GM23338 (cell line): ENCODE measurements around the gene PNN. TPM values are rescaled to one million over a fixed set of nuclear protein-coding genes. Genes with fewer than 3 reads are reported as not detected.
A peak's percentile ranks its signal among the peaks of the same experiment; 100 is the strongest.

Experiments
- ATAC-seq: fragments of 200-7000 bp; cut with Tn5 transposase; 3 replicates; pipeline ENCODE4 v1.9.1; 2020
- DNase-seq: peaks from one replicate; pipeline ENCODE4 v3.0.0-alpha.2; 2015; ENCODE audit warnings: low spot score
- H2AFZ ChIP-seq: fragments of 200-600 bp; sonication (generic); 2 replicates; pipeline ENCODE4 v1.8.0; 2016; ENCODE audit warnings: antibody characterized with exemption, mild to moderate bottlenecking, moderate library complexity
- H3F3A ChIP-seq: fragments of 200-600 bp; sonication (generic); replicated peaks from 2 replicates; pipeline ENCODE4 v1.8.0; 2017; ENCODE audit warnings: antibody characterized with exemption, mixed run types, low read depth
- H3K27ac ChIP-seq: fragments of 200-600 bp; sonication (generic); 2 replicates; pipeline ENCODE4 v1.6.1; 2016; ENCODE audit warnings: low read depth
- H3K27me3 ChIP-seq: fragments of 200-600 bp; sonication (generic); 2 replicates; pipeline ENCODE4 v1.8.0; 2016; ENCODE audit warnings: mild to moderate bottlenecking, mixed run types, moderate library complexity; ENCODE audit not compliant: insufficient read depth
- H3K36me3 ChIP-seq: fragments of 200-600 bp; sonication (generic); 2 replicates; pipeline ENCODE4 v1.8.0; 2016; ENCODE audit warnings: mild to moderate bottlenecking; ENCODE audit not compliant: insufficient read depth
- H3K4me1 ChIP-seq: fragments of 200-600 bp; sonication (generic); 2 replicates; pipeline ENCODE4 v1.8.0; 2016; ENCODE audit warnings: mild to moderate bottlenecking, moderate library complexity; ENCODE audit not compliant: insufficient read depth
- H3K4me2 ChIP-seq: fragments of 200-600 bp; sonication (generic); 2 replicates; pipeline ENCODE4 v1.7.1; 2017; ENCODE audit warnings: mixed run types
- H3K4me3 ChIP-seq: fragments of 200-600 bp; sonication (generic); 2 replicates; pipeline ENCODE4 v1.6.1; 2016; ENCODE audit warnings: mixed run types
- H3K79me2 ChIP-seq: fragments of 200-600 bp; sonication (generic); replicated peaks from 2 replicates; pipeline ENCODE4 v1.8.0; 2017; ENCODE audit warnings: mild to moderate bottlenecking; ENCODE audit not compliant: insufficient read depth
- H3K9me2 ChIP-seq: fragments of 200-600 bp; sonication (generic); 2 replicates; pipeline ENCODE4 v1.8.0; 2017; ENCODE audit not compliant: insufficient read depth
- H4K20me1 ChIP-seq: fragments of 200-600 bp; sonication (generic); replicated peaks from 2 replicates; pipeline ENCODE4 v1.8.0; 2017; ENCODE audit warnings: mild to moderate bottlenecking; ENCODE audit not compliant: insufficient read depth
- H3K27ac Mint-ChIP-seq: 2 replicates; pipeline ENCODE4 v1.8.0; 2020; ENCODE audit warnings: inconsistent platforms, mild to moderate bottlenecking, moderate library complexity, mixed read lengths
- H3K27me3 Mint-ChIP-seq: 3 replicates; pipeline ENCODE4 v1.8.0; 2022; ENCODE audit warnings: low read depth, mild to moderate bottlenecking, moderate library complexity, mixed read lengths, inconsistent platforms; ENCODE audit not compliant: insufficient read depth, poor library complexity
- H3K36me3 Mint-ChIP-seq: 3 replicates; pipeline ENCODE4 v1.8.0; 2021; ENCODE audit warnings: low read depth, mild to moderate bottlenecking, inconsistent platforms, moderate library complexity, mixed read lengths
- H3K4me1 Mint-ChIP-seq: 3 replicates; pipeline ENCODE4 v1.8.0; 2020; ENCODE audit warnings: mild to moderate bottlenecking, inconsistent platforms, mixed read lengths
- H3K4me3 Mint-ChIP-seq: 3 replicates; pipeline ENCODE4 v1.8.0; 2021; ENCODE audit warnings: moderate library complexity, mild to moderate bottlenecking, inconsistent platforms, mixed read lengths
- H3K9me3 Mint-ChIP-seq: 3 replicates; pipeline ENCODE4 v1.8.0; 2020; ENCODE audit warnings: moderate library complexity, mild to moderate bottlenecking, inconsistent platforms, mixed read lengths
- CREB1 ChIP-seq: fragments of 250-450 bp; sonication (Bioruptor Pico); IDR thresholded peaks from 2 replicates; pipeline ENCODE4 v1.5.0; 2020; ENCODE audit warnings: low read depth, mild to moderate bottlenecking, moderate library complexity
- EZH2 ChIP-seq: fragments of 200-600 bp; sonication (generic); IDR thresholded peaks from one replicate; pipeline ENCODE4 v1.8.0; 2017; ENCODE audit warnings: antibody characterized with exemption, mild to moderate bottlenecking, low read depth; ENCODE audit not compliant: unreplicated experiment
- EZH2phosphoT487 ChIP-seq: fragments of 200-600 bp; sonication (generic); IDR thresholded peaks from one replicate; pipeline ENCODE4 v1.8.1; 2018; ENCODE audit warnings: antibody characterized with exemption; ENCODE audit not compliant: unreplicated experiment
- JUNB ChIP-seq: IDR thresholded peaks from one replicate; pipeline ENCODE4 v1.6.1; 2016; ENCODE audit warnings: antibody characterized with exemption; ENCODE audit not compliant: unreplicated experiment
- NANOG ChIP-seq: IDR thresholded peaks from 2 replicates; pipeline ENCODE4 v1.6.1; 2016; ENCODE audit warnings: antibody characterized with exemption, borderline replicate concordance
- POLR2AphosphoS5 ChIP-seq: IDR thresholded peaks from 2 replicates; pipeline ENCODE4 v1.6.1; 2016; ENCODE audit warnings: antibody characterized with exemption, low read depth
- STAT1 ChIP-seq: IDR thresholded peaks from one replicate; pipeline ENCODE4 v1.6.1; 2016; ENCODE audit warnings: antibody characterized with exemption; ENCODE audit not compliant: unreplicated experiment
- ZNF114 ChIP-seq: fragments of 250-450 bp; sonication (Bioruptor Pico); IDR thresholded peaks from 2 replicates; pipeline ENCODE4 v1.5.0; 2020; ENCODE audit warnings: mild to moderate bottlenecking, moderate library complexity
- ZNF331 ChIP-seq: fragments of 250-450 bp; sonication (Bioruptor Pico); IDR thresholded peaks from 2 replicates; pipeline ENCODE4 v1.5.0; 2020; ENCODE audit warnings: low read depth, mild to moderate bottlenecking, moderate library complexity
- polyA plus RNA-seq: library from polyadenylated mRNA; unstranded; fragments of >200 nt; fragmentation: Nextera tagmentation; extraction: Ambion mirVana; gene quantifications from 2 replicates; pipeline ENCODE4 v1.2.1, GENCODE V29; 2016
- total RNA-seq: library from RNA; depleted of rRNA; stranded (reverse); fragments of >200 nt; shearing (Covaris generic); gene quantifications from 2 replicates; pipeline ENCODE4 v1.2.3, GENCODE V29; 2014
- TF ChIP-seq, protein P1 (sequence below): IDR thresholded peaks from 2 replicates; pipeline ENCODE4 v1.6.1; 2016; ENCODE audit warnings: antibody characterized with exemption
- TF ChIP-seq, protein P2 (sequence below): fragments of 250-450 bp; sonication (Bioruptor Pico); IDR thresholded peaks from 2 replicates; pipeline ENCODE4 v1.5.0; 2020; ENCODE audit warnings: mild to moderate bottlenecking, moderate library complexity
- TF ChIP-seq, protein P3 (sequence below), 2 experiments: fragments of 200-600 bp in 1 of 2; sonication (generic) in 1 of 2; conservative IDR thresholded peaks; 2 replicates each; pipeline versions ENCODE4 v1.5.1 to v1.6.1; 2016 to 2017; ENCODE audit warnings: antibody characterized with exemption in 2 of 2, low read depth in 2 of 2, mild to moderate bottlenecking in 2 of 2, moderate library complexity in 1 of 2
- TF ChIP-seq, protein P4 (sequence below): IDR thresholded peaks from one replicate; pipeline ENCODE4 v1.6.1; 2018; ENCODE audit warnings: antibody characterized with exemption; ENCODE audit not compliant: unreplicated experiment

Gene PNN
- total and polyA plus RNA-seq, 2 experiments from 2014 or later: 60.0 to 325 TPM

- Histone ChIP-seq H4K20me1 (peaks cover 6% of the 10 kb centered on the region; the same call in 1 of the 2 replicates), H3K9me2 (no peaks in the 10 kb centered on the region), H2AFZ (peak overlapping the region; percentile 89), H3K79me2 (peaks cover 44% of the 10 kb centered on the region), H3K27me3 (no peaks in the 10 kb centered on the region), H3K36me3 (no peaks in the 10 kb centered on the region), H3K4me2 (peak overlapping the region; percentile 99), H3K4me1 (peaks cover 16% of the 10 kb centered on the region), H3F3A (peaks cover 14% of the 10 kb centered on the region), H3K27ac (peak overlapping the region; percentile 97), H3K4me3 (peak overlapping the region; percentile 91)
- no peaks in the 10 kb centered on the region for H3K9me3 Mint-ChIP-seq
- TF ChIP-seq ZNF114 (CRISPR knock-in tag): no peak
- no peak for TF ChIP-seq STAT1
- TF ChIP-seq JUNB: no peak
- TF ChIP-seq, protein P1, sequence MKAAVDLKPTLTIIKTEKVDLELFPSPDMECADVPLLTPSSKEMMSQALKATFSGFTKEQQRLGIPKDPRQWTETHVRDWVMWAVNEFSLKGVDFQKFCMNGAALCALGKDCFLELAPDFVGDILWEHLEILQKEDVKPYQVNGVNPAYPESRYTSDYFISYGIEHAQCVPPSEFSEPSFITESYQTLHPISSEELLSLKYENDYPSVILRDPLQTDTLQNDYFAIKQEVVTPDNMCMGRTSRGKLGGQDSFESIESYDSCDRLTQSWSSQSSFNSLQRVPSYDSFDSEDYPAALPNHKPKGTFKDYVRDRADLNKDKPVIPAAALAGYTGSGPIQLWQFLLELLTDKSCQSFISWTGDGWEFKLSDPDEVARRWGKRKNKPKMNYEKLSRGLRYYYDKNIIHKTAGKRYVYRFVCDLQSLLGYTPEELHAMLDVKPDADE: no peak
- no peak for TF ChIP-seq EZH2phosphoT487
- no peak for TF ChIP-seq ZNF331 (CRISPR knock-in tag)
- TF ChIP-seq, protein P2, sequence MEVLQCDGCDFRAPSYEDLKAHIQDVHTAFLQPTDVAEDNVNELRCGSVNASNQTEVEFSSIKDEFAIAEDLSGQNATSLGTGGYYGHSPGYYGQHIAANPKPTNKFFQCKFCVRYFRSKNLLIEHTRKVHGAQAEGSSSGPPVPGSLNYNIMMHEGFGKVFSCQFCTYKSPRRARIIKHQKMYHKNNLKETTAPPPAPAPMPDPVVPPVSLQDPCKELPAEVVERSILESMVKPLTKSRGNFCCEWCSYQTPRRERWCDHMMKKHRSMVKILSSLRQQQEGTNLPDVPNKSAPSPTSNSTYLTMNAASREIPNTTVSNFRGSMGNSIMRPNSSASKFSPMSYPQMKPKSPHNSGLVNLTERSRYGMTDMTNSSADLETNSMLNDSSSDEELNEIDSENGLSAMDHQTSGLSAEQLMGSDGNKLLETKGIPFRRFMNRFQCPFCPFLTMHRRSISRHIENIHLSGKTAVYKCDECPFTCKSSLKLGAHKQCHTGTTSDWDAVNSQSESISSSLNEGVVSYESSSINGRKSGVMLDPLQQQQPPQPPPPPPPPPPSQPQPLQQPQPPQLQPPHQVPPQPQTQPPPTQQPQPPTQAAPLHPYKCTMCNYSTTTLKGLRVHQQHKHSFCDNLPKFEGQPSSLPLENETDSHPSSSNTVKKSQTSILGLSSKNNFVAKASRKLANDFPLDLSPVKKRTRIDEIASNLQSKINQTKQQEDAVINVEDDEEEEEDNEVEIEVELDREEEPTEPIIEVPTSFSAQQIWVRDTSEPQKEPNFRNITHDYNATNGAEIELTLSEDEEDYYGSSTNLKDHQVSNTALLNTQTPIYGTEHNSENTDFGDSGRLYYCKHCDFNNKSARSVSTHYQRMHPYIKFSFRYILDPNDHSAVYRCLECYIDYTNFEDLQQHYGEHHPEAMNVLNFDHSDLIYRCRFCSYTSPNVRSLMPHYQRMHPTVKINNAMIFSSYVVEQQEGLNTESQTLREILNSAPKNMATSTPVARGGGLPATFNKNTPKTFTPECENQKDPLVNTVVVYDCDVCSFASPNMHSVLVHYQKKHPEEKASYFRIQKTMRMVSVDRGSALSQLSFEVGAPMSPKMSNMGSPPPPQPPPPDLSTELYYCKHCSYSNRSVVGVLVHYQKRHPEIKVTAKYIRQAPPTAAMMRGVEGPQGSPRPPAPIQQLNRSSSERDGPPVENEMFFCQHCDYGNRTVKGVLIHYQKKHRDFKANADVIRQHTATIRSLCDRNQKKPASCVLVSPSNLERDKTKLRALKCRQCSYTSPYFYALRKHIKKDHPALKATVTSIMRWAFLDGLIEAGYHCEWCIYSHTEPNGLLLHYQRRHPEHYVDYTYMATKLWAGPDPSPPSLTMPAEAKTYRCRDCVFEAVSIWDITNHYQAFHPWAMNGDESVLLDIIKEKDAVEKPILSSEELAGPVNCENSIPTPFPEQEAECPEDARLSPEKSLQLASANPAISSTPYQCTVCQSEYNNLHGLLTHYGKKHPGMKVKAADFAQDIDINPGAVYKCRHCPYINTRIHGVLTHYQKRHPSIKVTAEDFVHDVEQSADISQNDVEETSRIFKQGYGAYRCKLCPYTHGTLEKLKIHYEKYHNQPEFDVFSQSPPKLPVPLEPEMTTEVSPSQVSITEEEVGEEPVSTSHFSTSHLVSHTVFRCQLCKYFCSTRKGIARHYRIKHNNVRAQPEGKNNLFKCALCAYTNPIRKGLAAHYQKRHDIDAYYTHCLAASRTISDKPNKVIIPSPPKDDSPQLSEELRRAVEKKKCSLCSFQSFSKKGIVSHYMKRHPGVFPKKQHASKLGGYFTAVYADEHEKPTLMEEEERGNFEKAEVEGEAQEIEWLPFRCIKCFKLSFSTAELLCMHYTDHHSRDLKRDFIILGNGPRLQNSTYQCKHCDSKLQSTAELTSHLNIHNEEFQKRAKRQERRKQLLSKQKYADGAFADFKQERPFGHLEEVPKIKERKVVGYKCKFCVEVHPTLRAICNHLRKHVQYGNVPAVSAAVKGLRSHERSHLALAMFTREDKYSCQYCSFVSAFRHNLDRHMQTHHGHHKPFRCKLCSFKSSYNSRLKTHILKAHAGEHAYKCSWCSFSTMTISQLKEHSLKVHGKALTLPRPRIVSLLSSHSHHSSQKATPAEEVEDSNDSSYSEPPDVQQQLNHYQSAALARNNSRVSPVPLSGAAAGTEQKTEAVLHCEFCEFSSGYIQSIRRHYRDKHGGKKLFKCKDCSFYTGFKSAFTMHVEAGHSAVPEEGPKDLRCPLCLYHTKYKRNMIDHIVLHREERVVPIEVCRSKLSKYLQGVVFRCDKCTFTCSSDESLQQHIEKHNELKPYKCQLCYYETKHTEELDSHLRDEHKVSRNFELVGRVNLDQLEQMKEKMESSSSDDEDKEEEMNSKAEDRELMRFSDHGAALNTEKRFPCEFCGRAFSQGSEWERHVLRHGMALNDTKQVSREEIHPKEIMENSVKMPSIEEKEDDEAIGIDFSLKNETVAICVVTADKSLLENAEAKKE (CRISPR knock-in tag): no peak
- no peak for TF ChIP-seq NANOG
- no peak for TF ChIP-seq POLR2AphosphoS5
- TF ChIP-seq EZH2: no peak
- TF ChIP-seq, protein P3, sequence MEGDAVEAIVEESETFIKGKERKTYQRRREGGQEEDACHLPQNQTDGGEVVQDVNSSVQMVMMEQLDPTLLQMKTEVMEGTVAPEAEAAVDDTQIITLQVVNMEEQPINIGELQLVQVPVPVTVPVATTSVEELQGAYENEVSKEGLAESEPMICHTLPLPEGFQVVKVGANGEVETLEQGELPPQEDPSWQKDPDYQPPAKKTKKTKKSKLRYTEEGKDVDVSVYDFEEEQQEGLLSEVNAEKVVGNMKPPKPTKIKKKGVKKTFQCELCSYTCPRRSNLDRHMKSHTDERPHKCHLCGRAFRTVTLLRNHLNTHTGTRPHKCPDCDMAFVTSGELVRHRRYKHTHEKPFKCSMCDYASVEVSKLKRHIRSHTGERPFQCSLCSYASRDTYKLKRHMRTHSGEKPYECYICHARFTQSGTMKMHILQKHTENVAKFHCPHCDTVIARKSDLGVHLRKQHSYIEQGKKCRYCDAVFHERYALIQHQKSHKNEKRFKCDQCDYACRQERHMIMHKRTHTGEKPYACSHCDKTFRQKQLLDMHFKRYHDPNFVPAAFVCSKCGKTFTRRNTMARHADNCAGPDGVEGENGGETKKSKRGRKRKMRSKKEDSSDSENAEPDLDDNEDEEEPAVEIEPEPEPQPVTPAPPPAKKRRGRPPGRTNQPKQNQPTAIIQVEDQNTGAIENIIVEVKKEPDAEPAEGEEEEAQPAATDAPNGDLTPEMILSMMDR (conservative IDR thresholded peaks at IDR 0.05; ENCODE audit: low read depth in 2 of 2): no peak
- TF ChIP-seq, protein P4, sequence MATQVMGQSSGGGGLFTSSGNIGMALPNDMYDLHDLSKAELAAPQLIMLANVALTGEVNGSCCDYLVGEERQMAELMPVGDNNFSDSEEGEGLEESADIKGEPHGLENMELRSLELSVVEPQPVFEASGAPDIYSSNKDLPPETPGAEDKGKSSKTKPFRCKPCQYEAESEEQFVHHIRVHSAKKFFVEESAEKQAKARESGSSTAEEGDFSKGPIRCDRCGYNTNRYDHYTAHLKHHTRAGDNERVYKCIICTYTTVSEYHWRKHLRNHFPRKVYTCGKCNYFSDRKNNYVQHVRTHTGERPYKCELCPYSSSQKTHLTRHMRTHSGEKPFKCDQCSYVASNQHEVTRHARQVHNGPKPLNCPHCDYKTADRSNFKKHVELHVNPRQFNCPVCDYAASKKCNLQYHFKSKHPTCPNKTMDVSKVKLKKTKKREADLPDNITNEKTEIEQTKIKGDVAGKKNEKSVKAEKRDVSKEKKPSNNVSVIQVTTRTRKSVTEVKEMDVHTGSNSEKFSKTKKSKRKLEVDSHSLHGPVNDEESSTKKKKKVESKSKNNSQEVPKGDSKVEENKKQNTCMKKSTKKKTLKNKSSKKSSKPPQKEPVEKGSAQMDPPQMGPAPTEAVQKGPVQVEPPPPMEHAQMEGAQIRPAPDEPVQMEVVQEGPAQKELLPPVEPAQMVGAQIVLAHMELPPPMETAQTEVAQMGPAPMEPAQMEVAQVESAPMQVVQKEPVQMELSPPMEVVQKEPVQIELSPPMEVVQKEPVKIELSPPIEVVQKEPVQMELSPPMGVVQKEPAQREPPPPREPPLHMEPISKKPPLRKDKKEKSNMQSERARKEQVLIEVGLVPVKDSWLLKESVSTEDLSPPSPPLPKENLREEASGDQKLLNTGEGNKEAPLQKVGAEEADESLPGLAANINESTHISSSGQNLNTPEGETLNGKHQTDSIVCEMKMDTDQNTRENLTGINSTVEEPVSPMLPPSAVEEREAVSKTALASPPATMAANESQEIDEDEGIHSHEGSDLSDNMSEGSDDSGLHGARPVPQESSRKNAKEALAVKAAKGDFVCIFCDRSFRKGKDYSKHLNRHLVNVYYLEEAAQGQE: no peak
- no peak for TF ChIP-seq CREB1
- ATAC-seq: no peak
- H3K36me3 Mint-ChIP-seq: no peaks in the 10 kb centered on the region; the same call in 2 of the 3 replicates
- peak overlapping the region; percentile 85 for H3K4me3 Mint-ChIP-seq
- DNase-seq: no peak
- H3K27ac Mint-ChIP-seq: peak overlapping the region; percentile 100
- peaks cover 3% of the 10 kb centered on the region for H3K27me3 Mint-ChIP-seq
- H3K4me1 Mint-ChIP-seq: peaks cover 22% of the 10 kb centered on the region
Measured at GRCh38 chr14:39169541-39169900, 5.5 kb upstream of the PNN start.
